Loucy (cell line): ENCODE measurements around the gene GOSR1.

Experiments
- H2AFZ ChIP-seq: fragments of 200-600 bp; sonication (generic); 2 replicates; pipeline ENCODE4 v1.6.0; 2016; ENCODE audit warnings: antibody characterized with exemption, mild to moderate bottlenecking, low read length, moderate library complexity
- H3F3A ChIP-seq: fragments of 200-600 bp; 2 replicates; pipeline ENCODE4 v1.6.0; 2016; ENCODE audit warnings: antibody characterized with exemption, low read depth, mild to moderate bottlenecking
- H3K27me3 ChIP-seq: fragments of 200-600 bp; sonication (generic); 2 replicates; pipeline ENCODE4 v1.6.1; 2014; ENCODE audit warnings: low read length, mild to moderate bottlenecking; ENCODE audit not compliant: insufficient read depth, poor library complexity, severe bottlenecking
- H3K36me3 ChIP-seq: fragments of 200-600 bp; sonication (generic); 2 replicates; pipeline ENCODE4 v1.6.1; 2016; ENCODE audit warnings: low read length; ENCODE audit not compliant: insufficient read depth
- H3K4me1 ChIP-seq: fragments of 200-600 bp; sonication (generic); 2 replicates; pipeline ENCODE4 v1.5.1; 2014; ENCODE audit warnings: low read length, mild to moderate bottlenecking; ENCODE audit not compliant: insufficient read depth, poor library complexity, severe bottlenecking
- H3K4me2 ChIP-seq: fragments of 200-600 bp; sonication (generic); 2 replicates; pipeline ENCODE4 v1.6.0; 2014; ENCODE audit warnings: antibody characterized with exemption, low read length, low read depth, mild to moderate bottlenecking; ENCODE audit not compliant: poor library complexity, severe bottlenecking
- H3K4me3 ChIP-seq: fragments of 200-600 bp; sonication (generic); 2 replicates; pipeline ENCODE4 v1.5.1; 2014; ENCODE audit warnings: low read length, mild to moderate bottlenecking, mixed read lengths; ENCODE audit not compliant: poor library complexity, severe bottlenecking
- H3K79me2 ChIP-seq: fragments of 200-600 bp; sonication (generic); 2 replicates; pipeline ENCODE4 v1.6.1; 2014; ENCODE audit warnings: low read length; ENCODE audit not compliant: insufficient read depth
- H3K9ac ChIP-seq: fragments of 200-600 bp; sonication (generic); 2 replicates; pipeline ENCODE4 v1.6.0; 2014; ENCODE audit warnings: mild to moderate bottlenecking, low read depth, low read length, moderate library complexity; ENCODE audit not compliant: poor library complexity, severe bottlenecking
- H3K9me2 ChIP-seq: fragments of 200-600 bp; sonication (generic); replicated peaks from 2 replicates; pipeline ENCODE4 v1.6.1; 2016; ENCODE audit warnings: low read depth, low read length, mixed read lengths
- H3K9me3 ChIP-seq: fragments of 200-600 bp; sonication (generic); 2 replicates; pipeline ENCODE4 v1.6.1; 2014; ENCODE audit warnings: mild to moderate bottlenecking, antibody characterized with exemption, low read length, low read depth; ENCODE audit not compliant: insufficient read depth
- H4K20me1 ChIP-seq: fragments of 200-600 bp; sonication (generic); 2 replicates; pipeline ENCODE4 v1.6.0; 2014; ENCODE audit warnings: antibody characterized with exemption, low read length, mild to moderate bottlenecking; ENCODE audit not compliant: insufficient read depth, poor library complexity, severe bottlenecking
- CTCF ChIP-seq: fragments of 200-600 bp; sonication (generic); conservative IDR thresholded peaks from 2 replicates; pipeline ENCODE4 v1.5.1; 2014; ENCODE audit warnings: mild to moderate bottlenecking, antibody characterized with exemption, low read length
- EZH2phosphoT487 ChIP-seq: fragments of 200-600 bp; IDR thresholded peaks from 2 replicates; pipeline ENCODE4 v1.6.1; 2018; ENCODE audit warnings: antibody characterized with exemption, mild to moderate bottlenecking, moderate library complexity, borderline replicate concordance

GOSR1 gene

GRCh38 chr17:30477083-30477773 is at the start of gene GOSR1:
TSS of gene GOSR1 (plus strand) at chr17:30477408. CDS start at chr17:30477434, 26 bp downstream.
- H3F3A ChIP-seq, result no peaks in the 10 kb centered on the region
- H3K4me1 ChIP-seq, result peaks cover 14% of the 10 kb centered on the region
- H3K27me3 ChIP-seq, result no peaks in the 10 kb centered on the region
- no peaks in the 10 kb centered on the region for H3K9me3 ChIP-seq
- no peak for TF ChIP-seq EZH2phosphoT487
- TF ChIP-seq CTCF, result peak; percentile 75
- peak within 1 kb of the TSS; percentile 95 for H3K4me2 ChIP-seq
- H3K9me2 ChIP-seq, result no peaks in the 10 kb centered on the region
- H3K9ac ChIP-seq, result peak within 1 kb of the TSS; percentile 98
- H4K20me1 ChIP-seq, result peaks cover 4% of the 10 kb centered on the region
- H3K4me3 ChIP-seq, result peak within 1 kb of the TSS; percentile 95
- peaks cover 11% of the 10 kb centered on the region; the same call in 1 of the 2 replicates for H3K36me3 ChIP-seq
- peak within 1 kb of the TSS; percentile 99 for H2AFZ ChIP-seq
- peaks cover 33% of the 10 kb centered on the region for H3K79me2 ChIP-seq

GRCh38 chr17:30427611-30428010 is 49.6 kb upstream of the GOSR1 start:
- no peaks in the 10 kb centered on the region for H3K9me3 ChIP-seq
- peaks cover 30% of the 10 kb centered on the region; the same call in 1 of the 2 replicates for H3K36me3 ChIP-seq
- no peaks in the 10 kb centered on the region for H4K20me1 ChIP-seq
- no peaks in the 10 kb centered on the region for H3K27me3 ChIP-seq
- no peak overlapping the region for H2AFZ ChIP-seq
- no peak overlapping the region for H3K9ac ChIP-seq
- H3K9me2 ChIP-seq, result no peaks in the 10 kb centered on the region
- TF ChIP-seq EZH2phosphoT487 (no peak), CTCF (no peak)
- no peak overlapping the region for H3K4me2 ChIP-seq
- no peaks in the 10 kb centered on the region for H3F3A ChIP-seq
- no peak overlapping the region for H3K4me3 ChIP-seq
- H3K4me1 ChIP-seq, result no peaks in the 10 kb centered on the region
- no peaks in the 10 kb centered on the region for H3K79me2 ChIP-seq

GRCh38 chr17:30429155-30429554 is 48.1 kb upstream of the GOSR1 start:
- Histone ChIP-seq H3K9me2 (no peaks in the 10 kb centered on the region), H3K4me1 (no peaks in the 10 kb centered on the region), H3K9me3 (no peaks in the 10 kb centered on the region), H3K4me2 (no peak overlapping the region), H2AFZ (no peak overlapping the region), H3K9ac (no peak overlapping the region), H3F3A (no peaks in the 10 kb centered on the region), H3K27me3 (no peaks in the 10 kb centered on the region), H4K20me1 (no peaks in the 10 kb centered on the region), H3K79me2 (no peaks in the 10 kb centered on the region), H3K4me3 (no peak overlapping the region), H3K36me3 (peaks cover 31% of the 10 kb centered on the region; the same call in 1 of the 2 replicates)
- TF ChIP-seq EZH2phosphoT487 (no peak), CTCF (no peak)
